GM20431 (cell line): ENCODE results near the gene P2RY6.

Source experiments
- in situ Hi-C: fragments of 300-500 bp; cut with MseI, MboI; formaldehyde crosslinking; loops from one replicate; pipeline ENCODE4 v1.15.0; 2020; ENCODE audit warnings: low sequenced_read_pairs; ENCODE audit not compliant: unreplicated experiment

Gene P2RY6

DNA sequence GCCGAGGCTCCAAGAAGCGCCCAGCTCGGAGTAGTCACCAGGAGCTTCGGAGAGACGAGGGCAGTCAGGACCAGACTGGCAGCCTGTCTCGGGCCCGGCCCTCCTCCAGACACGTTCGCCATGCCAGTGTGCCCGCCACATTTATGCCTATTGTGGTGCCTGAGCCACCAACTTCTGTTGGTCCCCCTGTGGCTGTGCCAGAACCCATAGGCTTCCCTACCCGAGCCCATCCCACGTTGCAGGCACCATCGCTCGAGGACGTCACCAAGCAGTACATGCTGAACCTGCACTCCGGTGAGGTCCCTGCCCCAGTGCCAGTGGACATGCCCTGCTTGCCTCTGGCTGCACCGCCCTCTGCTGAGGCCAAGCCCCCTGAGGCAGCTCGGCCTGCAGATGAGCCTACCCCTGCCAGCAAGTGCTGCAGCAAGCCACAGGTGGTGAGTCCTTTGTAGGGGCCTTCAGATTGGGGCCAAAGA, 39.3 kb downstream of the P2RY6 start:
- in situ Hi-C loops = no loop called here

DNA sequence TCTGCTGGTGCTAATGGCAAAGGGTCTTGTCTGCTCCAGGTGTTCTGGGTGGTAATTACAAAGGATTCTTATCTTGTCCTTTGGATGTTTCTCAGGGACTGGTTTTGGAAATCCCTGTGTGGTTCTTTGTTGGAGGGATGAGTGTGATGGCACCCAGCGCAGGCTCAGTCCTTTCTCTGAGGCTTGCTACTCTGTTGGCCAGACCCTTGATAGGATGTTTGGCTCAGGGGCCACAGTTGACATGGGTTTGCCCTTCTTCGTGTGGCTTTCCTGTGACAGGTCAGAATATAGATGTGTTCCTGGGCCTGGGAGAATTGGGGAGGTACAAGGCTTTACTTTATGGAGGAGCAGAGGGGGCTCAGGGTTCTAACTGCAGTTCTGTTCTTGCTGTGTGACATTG, 39.9 kb downstream of the P2RY6 start:
- in situ Hi-C loops = no loop called here

DNA sequence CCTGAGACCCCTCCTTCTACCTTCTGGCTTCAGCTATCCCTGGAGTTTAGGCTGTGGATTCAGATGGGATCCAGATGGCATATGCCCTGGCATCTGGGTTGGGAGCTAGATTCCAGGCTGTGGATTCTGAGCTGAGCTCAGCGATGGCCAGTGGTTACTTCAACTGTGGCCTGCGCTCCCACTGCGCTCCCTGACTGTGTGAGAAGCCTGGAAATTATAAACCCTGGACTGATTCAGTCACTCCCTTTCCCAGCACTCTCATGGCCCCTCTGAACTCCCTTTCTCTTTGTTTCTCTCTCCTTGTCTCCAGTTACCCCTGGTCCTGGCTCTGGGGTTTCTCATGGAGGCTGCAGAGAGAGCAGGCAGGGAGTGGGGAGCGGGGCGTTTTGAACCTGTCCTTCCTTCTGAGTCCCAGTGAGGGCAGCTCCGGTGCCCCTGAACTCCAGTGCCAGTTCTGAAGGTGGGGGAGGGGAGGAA, 40.8 kb downstream of the P2RY6 start:
- in situ Hi-C loops = no loop called here

DNA sequence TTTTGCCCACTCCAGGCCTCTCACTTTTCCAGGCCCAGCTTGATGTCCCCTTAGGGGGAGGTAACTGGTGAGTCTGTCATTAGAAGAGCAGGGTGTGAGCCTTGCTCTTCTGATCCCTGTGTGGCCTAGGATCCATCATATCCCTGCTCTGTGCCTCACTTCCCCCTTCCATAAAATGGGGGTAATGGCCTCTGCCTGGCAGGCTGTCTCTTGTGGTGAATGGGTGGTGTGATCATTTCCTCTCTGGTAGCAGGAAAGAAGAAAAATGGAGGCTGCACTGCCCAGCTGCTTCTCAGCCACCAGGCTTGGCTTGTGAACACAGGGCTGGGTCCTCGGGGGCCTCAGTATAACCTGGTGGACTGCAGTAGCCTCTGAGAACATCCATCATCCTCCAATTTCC, 41.5 kb downstream of the P2RY6 start:
- in situ Hi-C loops = no loop called here

DNA sequence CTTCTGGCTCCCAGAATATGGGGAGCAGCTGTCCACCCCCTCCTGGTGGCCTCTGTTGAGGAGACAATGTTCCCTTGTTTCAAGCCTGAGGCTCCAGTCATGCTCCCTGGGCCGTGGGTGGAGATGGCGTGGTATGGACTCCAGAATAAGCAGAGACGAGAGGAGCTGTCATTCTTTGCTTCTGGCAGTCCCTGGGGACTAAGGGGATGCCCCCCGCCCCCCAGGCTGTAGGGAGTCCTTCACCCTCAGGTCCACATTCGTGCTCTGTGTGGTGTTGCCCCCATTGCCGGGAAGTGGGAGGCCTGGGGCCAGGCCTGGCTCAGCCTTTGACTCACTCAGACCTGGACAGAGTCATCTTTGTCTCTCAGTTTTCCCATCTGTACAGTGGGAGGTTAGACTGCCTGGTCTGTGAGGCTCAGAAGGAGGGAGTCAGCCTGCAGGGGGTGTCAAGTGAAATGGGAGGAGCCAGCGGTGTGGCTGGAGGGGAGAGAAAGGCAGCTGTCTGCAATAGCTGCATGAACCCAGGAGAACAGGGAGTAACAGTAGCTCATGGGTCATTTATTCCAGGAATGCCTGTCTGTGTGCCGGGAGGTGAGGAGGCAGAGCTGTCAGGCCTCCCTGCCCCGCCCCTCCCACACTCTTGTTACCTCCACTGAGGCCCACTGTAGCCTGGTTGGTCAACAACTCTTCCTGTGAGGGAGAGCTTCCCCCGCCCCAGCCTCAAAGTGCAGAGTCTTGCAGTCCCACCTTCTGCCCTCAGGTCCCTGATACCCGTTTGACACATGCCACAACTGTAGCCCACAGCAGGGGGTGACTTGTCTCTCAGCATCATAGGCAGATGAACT, 42.2 kb downstream of the P2RY6 start:
- in situ Hi-C loops = no loop called here

DNA sequence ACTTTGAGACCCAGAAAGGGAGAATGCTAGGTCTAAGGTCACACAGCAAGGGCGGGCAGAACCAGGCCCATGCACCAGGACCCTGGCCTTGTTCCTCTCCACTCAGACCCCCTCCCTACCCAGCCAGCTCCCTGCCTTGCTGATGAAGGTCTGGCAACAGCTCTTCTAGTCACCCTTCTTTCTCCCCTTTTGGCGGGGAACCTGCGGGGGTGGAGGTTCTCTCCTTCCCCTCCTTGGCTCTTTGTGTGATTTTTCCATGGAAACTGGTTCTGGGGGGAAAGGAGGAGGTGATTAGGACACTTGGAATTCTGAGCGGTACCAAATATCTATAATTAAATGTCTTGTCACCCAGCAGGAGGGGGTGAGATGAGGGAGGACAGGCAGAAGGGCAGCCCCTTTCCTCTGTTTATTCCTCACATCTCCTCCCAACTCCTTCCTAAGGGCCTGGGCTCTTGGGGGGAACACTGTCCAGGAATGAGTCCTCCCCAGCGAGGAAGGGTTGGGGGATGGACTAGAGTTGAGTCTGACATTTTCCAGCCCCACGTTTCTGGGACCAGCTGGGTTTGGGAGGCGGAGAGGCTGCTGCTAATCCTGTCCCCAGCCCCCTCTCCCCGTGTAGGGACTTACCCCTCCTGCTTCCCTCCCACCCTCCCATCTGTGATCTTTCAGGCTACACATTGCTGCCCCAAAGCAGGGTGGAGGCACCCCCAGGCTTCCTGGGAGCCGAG, 43.3 kb downstream of the P2RY6 start:
- in situ Hi-C loops = no loop called here

DNA sequence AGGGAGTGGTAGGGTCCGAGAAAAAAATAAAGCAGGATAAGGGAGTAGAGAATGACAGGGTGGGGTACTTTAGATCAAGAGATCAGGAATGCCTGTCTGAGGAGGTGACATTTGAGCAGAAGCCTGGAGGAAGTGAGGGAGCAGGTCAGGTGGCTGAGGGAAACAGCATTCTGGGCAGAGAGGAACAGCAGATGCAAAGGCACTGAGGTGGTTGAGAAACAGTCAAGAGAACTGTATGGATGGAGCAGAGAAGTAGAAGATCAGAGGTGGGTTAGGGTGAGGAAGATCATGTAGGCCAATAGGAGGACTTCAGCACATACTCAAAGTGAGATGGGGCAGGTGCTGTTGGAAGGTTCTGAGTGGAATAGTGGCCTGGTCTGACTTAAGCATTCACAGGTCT, 44.3 kb downstream of the P2RY6 start:
- in situ Hi-C loops = no loop called here

DNA sequence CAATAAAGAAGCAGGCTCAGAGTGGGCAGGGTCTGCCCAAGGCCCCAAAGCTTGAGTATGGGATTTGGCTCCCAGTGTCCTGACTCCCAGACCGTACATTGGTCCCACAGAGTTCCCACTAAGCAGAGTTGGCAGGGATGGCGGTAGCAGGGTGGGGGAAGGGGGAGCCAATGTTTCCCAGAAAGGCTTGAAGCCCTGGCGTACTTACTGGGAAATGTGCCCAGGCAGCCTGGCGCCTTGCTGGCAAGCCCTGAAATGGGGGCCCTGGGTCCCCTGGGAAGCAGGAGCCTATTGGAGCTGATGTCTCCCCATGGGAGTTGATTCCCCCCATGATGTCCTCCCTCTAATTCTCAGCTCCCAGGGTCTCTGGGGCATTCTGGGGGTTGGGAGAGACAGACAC, 45.2 kb downstream of the P2RY6 start:
- in situ Hi-C loops = no loop called here

DNA sequence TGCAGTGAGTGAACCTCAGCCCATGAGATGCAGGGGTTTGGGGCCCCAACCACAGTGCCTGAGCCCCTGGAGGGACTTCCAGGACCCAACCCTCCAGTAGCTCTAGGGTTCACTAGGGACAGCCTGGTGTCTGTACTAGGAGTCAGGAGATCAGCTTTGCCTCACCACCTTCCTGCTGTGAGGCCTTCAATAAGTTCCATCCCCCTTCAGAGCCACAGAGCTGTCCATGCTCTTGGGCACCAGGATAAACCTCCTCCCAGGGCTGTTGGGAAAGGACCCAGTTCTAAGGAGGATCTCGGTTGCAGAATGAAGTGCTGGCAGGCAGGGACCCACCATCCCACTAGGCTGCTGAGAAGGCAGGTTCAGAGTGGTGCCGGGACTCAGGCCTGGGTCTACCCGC, 45.7 kb downstream of the P2RY6 start:
- in situ Hi-C loops = no loop called here

DNA sequence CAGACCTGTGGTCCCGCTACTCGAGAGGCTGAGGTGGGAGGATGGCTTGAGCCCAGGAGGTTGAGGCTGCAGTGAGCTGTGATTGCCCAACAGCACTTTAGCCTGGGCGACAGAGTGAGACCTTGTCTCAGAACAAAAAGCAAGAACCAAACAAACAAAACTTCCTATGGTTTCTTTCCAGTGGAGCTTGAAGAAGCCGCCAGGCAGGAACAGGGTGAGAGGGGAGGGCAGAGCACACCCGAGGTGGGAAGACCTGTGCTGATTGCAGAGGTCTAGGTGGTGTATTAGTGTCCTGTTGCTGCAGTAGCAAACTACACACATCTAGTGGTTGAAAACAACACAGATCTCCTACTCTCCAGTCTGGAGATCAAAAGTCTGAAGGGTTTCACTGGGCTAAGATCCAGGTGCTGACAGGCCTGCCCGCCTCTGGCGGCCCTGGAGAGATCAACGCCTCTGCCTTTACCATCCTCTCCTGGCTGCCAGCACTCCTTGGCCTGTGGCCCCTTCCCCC, 46.4 kb downstream of the P2RY6 start:
- in situ Hi-C loops = no loop called here

DNA sequence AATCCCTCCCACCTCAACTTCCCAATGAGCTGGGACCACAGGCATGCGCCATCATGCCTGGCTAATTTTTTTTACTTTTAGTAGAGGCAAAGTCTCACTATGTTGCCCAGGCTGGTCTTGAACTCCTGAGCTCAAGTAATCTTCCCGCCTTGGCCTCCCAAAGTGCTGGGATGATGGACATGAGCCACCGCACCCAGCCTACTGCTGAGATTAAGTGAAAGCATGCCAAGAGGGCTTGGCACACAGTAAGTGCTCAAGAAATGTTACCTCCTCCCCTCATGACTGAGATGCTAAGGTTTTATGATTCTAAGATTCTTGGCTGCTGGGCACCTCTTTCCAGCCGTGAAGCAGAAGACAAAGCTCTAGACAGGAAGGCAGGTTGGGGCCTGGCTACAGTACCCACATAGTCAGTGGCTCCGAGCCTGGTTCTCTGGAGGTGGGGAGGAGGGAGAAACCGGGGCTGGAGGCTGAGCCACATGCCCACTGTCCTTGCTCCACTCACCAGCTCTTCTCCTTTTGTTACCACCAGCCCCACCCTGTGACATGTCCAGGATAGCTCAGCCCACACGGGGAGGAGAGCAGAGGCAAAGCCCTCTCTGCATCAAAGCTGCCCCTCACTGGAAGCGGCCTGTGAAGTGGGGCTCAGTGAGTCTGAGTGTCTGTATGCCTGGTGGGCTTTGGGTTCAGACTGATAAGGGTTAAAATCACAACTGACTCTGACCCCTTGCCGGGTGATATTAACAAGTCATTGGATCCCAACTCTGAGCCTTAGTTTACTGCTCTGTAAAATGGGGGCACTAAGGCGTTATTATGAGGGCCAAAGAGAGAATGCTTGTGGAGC, 48.8 kb downstream of the P2RY6 start:
- in situ Hi-C loops = no loop called here

DNA sequence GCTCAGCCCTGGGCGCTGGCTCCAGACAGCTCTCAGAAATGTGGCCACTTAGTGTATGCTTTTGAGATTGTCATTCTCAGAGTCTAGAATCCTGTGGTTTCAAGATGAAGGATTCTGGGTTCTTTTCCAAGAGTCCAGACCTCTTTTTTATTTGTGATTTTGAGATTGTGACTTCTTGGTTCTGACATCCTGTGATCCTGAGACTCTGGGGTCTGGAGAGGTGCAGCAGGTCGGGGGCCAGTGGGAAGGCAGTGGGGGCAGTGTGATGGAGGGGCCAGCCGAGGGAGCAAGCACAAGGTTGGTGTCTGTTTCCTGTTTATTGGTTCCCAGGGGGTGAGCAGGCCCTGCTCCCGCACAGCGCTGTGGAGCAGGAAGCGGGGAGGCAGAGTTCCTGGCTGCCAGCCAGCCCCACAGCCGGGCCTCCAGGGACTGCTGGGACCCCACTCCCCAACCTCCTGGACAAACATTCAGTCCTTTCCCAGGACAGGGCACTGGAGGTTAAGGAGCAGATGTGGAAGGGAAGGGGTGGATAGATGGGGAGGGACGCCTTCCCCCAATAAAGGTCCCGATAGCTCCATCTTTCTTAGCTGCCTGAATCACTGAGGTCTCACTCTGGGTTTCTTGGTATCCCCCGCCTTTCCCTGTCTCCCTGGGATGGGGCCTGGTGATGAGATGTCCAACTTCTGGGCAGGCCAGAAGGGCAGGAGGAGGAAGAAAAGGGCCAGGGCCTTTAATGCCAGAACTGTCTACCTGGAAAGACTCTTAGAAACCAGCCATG, 49.7 kb downstream of the P2RY6 start:
- in situ Hi-C loops = no loop called here

DNA sequence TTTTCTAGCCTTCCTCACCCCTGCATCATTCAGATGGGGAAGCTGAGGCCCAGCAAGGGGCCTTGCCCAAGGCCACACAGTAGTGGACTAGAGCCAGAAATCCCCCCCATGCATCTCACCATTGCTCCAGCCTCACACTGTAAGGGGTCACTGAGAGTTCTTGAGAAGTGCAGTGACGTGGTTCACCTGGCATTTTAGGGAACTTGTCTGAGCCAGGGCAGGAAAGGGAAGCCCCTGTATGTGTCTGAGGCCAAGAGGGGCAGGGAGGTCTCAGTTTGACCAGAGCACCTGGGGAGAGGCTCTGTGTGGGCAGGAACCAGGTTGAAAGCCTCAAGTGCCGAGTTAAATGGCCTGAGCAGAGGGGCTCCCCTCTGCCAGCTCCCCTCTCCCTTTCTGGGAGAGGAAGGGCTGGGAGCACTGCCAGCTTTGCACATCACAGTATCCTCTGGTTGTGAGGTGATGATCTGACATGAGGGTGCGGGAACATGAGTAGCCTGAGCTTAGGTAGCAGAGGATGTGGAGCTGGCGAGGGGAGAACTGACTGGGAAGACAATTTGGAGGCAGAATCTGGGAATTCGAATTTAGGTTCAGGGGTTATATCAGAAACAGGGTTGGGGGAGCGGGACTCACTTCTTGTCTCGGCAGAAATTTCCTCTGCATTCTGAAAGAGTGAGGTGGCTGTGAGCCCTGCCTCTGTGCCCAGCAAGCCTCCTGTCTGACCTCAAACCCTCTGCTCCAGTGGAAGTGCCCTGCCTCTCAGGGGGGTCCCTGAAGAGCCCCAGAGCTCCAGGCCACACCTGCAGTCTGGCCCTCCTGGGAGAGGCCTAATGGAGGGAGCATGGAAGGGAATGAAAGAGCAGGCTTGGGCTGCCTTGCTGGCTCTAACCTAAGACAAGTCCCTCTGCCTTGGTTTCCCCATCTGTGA, 50.5 kb downstream of the P2RY6 start:
- in situ Hi-C loops = no loop called here

DNA sequence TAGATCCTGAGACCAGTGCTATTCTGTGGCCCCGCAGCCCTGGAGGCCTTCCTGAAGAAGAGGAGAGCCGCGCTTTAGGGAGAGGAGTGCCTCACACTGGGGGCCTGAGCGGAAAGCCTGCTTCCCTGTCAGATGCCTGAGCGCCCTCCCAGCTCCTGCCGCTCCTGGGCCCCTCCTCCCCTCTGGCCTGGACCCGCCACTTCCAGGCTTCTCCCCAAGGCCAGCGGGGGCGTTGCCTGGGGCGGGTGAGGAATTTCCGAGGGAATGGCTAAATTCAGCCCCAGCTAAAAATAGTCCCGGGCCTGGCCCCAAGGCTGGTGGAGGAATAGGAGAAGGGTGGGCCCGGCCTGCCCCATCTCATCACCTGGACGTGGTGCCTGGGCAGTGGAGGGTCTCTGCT, 51.3 kb downstream of the P2RY6 start:
- in situ Hi-C loops = no loop called here

DNA sequence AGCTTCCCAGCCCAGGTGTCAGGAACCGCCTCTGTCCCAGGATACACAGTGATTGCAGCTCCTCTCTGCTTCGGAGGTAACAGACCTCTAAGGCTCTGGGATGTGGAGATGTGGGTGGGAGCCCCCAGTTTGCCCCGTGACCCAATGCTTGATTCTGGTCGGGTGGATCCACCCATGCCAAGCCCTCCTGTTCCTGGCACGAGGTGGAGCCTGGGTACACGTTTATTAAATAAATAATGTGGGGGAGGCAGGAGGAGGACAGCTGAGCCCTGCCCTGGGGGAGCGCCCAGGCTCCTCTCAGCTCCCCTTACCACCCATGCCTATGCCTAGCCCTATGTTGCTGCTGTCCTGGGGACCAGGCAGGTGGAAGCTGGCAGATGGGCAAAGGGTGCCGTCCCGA, 52.0 kb downstream of the P2RY6 start:
- in situ Hi-C loops = no loop called here

DNA sequence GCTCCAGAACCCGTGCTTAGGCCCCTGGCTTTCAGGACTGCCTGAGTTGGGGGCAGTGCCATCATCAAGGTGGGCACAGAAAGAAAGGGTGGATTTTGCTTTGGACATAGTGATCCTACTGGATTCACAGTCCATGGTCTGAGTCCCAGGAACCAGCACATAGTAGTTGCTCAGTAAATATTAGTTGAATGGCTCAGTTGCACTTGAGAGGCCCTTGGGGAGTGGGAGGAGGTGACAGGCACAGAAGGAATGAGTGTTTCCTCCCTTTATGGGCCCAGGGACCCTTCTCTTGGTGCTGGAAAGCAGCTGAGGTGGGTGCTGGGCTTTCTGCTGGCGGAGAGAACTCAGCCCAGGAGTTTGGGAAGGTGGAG, 52.5 kb downstream of the P2RY6 start:
- in situ Hi-C loops = no loop called here

DNA sequence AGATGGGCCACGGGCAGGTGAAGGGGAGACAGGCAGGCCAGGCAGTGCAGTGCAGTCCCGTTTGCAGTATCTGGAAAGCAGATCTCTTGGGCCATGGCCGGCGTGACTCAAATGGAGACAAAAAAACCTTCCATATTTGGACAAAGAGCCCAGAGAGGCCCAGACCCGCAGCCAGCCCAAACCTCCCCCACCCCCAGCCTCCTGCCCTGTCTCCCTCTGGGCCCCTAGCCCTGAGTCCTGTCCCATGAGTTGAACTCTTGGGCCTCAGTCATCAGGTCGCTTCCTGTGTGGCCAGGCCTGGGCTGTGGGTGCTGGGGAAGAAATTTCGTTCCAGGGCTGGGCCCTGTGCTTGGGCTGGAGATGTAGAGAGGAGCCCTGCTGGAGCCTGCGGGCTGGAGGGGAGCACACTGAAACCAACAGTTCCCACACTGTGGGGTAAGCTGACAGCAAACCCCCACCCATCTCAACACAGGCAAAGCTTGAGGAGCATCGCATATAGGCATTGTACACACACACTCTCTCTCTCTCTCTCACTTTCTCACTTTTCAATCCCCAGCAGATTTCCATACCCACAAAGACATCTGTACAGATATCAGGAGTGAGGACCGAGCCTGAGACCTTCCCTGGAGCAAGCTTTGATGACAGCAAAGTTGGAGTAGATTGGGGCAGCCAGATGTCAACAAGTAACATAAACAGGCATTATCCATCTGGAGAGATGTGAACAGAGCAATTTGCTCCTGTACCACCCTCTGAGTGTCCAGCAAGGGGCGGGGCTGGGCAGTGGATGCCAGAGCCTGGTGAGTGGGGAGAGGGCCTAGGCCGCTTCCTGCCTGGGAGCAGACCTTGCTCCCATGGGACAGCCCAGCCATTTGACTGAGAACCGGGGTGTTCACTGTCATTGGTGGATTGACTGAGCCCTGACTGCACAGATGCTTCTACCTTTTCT, 53.2 kb downstream of the P2RY6 start:
- in situ Hi-C loops = no loop called here
